HG02970 (cell line): ENCODE results near the gene HS6ST3.
"Not testable (repeated sequence)": the region's sequence is repeated elsewhere in the genome, so short reads cannot be mapped to it uniquely, and the experiment has no call there.

Experiments used
- ATAC-seq: cut with Tn5 transposase; IDR thresholded peaks from one replicate; pipeline ENCODE4 v1.9.1; 2021; ENCODE audit warnings: mild to moderate bottlenecking, moderate library complexity, moderate number of reproducible peaks; ENCODE audit not compliant: unreplicated experiment, low FRiP score

The HS6ST3 gene

DNA sequence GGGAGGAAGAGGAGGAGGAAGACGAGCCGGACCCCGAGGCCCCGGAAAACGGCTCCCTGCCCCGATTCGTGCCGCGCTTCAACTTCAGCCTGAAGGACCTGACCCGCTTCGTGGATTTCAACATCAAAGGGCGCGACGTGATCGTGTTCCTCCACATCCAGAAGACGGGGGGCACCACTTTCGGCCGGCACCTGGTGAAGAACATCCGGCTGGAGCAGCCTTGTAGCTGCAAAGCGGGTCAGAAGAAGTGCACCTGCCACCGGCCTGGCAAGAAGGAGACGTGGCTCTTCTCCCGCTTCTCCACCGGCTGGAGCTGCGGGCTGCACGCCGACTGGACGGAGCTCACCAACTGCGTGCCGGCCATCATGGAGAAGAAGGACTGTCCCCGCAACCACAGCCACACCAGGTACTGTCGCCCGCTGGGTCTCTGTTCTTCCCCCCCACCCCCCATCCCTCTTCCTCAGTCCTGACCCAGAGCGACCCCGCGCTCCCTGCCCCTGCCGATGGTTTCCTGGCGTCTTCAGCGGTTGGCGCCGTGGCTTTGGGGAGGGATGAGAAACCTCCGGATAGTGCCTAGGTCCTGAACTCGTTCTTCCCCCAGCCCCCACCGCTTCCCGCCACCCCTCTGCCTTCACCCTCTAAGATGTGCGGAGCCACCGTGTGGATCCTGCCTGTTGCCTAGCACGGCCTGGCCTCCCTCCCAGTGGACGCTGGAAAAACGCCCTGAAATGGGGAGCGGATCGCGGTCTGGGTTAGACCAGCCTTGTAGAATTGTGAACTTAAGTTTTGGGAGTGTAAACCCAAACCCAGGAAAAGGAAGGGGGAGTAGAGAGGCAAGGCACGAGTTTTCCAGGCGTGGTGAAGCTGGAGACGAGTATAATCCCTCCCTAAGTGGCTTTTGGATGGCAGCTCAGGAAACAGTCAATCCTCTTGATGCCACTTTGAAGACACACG, 1.5 kb downstream of the HS6ST3 start:
- ATAC-seq: no peak

DNA sequence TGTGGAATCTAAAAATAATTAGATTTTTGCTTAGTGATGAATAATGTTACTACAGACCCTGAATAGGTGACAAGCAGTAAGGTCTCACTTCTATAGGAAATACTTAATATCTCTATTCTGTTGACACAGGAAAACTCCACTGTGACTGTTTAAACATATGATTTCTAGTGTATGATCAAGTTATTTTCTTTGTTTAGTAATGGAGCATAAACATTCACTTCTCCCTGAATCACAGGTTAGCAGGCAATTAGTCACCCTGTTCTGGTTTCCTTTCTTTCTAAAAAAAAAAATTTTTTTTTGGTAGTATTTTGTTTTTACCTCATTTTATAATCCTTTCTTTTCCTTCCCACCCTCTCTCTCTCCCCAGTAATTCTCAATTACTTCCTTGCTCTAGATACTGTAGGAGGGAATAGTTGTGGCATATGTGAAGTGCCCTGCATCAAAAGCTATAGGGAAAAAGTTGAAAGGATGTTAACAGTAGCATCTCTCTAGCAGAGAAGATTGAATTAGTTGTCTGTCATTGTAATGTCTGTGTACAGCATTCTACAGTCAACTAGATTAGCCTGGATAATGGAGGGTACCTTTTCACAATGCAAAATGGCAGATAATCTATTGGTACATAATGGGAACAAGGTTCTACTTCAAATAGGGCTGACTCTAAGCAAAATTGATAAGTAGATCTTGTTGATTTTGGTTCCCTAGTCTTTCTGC, 3.5 kb downstream of the HS6ST3 start:
- no peak for ATAC-seq

DNA sequence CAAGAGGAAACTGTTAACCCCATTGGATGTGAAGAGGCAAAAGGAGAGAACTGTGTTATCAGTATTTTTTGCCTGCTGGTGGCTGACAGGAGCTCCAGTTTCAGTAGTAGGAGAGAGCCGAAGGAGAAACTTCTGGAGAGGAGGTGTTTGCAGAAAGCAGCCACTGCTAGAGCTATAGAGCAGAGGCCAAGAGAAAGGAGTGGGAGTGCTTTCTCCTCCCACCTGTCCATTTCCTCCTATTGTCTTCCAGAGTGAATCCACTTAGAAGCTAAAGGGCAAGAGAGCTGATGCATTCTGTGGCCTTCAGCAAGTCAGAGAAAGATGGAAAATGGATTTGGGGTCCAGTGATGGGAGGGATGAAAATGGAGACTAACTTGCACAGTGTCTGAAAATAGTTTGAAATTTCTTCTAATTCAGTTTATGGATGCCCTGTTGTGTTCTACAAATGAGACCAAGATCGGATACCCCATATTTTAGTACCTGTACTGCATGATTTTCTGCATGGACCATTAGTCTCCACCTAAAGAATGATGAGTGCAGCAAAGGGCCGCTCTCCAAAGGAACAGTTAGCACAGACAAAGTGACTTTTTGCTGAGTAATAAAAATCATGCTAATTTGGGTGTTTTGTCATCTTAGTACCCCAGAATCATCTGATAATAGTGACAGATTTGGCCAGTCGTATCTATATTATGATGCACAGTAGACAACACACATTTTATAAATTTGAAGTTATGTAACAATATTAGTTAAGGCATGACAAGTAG, 10.7 kb downstream of the HS6ST3 start:
- ATAC-seq: no peak

DNA sequence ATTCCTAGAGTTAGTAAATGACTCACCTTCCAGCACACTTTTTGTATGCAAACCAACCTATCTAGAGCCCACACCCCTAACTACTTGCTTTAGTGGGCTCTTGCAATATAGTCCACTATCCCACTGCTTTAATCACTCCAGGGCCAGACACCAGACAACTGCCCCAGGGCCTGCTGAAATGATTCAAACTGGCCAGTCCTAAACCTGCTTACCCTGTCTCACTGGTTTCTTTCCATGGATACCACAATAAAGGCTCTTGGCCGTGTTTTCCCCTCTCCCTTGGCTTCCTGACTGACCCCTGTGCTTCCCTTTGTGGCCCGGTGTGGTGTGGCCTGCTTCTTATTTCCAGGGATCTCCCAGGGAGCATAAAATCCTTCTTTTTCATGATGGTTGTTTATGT, 14.6 kb downstream of the HS6ST3 start:
- no peak for ATAC-seq

- ATAC-seq: not testable (repeated sequence)
Measured at GRCh38 chr13:96108072-96108471, 18.2 kb downstream of the HS6ST3 start.

DNA sequence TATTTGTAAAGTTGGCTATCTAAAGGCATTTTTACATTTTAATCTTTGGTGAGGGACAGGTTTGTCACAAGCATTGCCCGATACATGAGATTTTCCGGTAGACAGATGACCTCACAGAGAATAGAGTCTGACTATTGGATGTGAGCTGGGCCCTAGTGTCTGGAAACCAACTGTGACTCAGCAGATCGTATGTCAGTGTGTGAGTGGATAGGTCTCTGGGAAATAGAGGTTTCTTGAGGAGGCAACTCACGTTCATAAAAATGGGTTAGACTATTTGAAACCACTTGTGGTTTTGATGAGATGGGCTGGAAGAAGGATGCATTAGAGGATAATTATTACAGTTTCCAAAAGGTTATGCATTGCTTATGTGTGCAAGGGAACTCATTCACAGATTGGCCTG, 19.2 kb downstream of the HS6ST3 start:
- ATAC-seq: no peak

- no peak for ATAC-seq
Measured at GRCh38 chr13:96112936-96113335, 23.0 kb downstream of the HS6ST3 start.

DNA sequence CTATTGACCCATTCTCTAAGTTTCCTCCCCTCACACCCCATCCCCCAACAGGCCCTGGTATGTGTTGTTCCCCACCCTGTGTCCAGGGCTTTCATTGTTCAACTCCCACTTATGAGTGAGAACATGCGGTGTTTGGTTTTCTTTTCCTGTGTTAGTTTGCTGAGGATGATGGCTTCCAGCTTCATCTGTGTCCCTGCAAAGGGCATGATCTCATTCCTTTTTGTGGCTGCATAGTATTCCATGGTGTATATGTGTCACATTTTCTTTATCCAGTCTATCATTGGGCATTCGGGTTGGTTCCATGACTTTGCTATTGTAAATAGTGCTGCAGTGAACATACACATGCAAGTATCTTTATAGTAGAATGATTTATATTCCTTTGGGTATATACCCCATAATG, 25.5 kb downstream of the HS6ST3 start:
- not testable (repeated sequence) for ATAC-seq

DNA sequence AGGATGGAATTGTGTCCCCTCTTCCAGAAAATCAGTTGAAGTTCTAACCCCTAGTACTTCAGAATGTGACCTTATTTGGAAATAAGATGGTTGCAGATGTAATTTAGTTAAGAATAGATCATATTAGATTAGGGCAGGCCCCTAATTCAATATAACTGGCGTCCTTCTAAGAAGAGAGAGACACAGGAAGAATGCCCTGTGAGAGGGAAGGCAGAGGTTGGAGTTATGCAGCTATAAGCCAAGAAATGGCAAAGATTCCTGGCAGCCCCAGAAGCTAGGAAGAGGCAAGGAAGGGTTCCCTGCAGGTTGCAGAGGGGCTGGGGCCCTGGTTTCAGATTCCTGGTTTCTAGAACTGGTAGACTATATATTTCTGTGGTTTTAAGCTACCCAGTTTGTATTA, 30.0 kb downstream of the HS6ST3 start:
- ATAC-seq: no peak

DNA sequence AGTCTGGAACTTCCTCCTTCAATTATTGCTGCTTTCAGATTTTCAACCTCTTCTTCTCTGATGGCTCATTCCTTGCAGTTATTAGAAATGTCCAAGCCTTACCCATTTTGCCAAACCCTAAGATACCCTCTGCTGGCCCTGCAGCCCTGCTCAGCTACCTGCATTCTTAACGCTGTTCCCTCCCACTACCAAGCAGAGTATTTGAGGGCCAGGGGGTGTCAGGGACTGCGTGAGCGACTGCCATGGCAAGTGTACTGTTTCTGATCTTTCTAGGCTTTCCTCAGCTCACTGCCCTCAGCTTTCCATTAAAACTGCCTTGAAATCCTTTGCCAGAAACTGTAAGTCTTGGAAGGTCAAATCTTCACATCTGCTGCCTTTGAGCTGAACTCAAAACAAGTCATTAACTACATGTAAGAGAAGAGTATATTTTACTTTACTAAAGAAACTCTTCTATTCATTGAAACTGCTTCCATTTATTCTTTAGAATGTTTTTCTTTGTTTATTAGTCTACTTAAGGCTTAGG, 41.0 kb downstream of the HS6ST3 start:
- ATAC-seq: no peak

- no peak for ATAC-seq
Measured at GRCh38 chr13:96141032-96141431, 51.1 kb downstream of the HS6ST3 start.

GRCh38 chr13:96159725-96160124, 69.8 kb downstream of the HS6ST3 start:
- ATAC-seq: no peak

DNA sequence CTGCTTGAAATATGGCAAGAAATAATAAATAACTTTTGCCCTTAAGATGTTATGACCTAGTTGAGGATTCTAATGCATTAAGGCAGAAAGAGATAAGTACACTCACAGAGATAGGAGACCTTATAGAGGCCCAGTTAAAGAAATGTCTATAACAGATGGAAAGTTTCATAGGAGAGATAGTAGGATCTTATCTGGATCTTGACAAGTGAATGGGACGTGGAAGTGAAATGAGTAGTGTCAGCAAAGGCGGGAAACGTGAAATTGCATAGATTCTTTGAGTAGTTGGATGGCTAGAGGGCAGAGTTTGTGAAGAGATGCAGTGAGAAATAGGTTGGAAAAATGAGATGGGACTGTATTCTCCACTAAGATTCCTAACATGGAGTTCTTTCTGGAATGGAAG, 71.2 kb downstream of the HS6ST3 start:
- no peak for ATAC-seq

GRCh38 chr13:96165840-96166239, 75.9 kb downstream of the HS6ST3 start:
- ATAC-seq: no peak

DNA sequence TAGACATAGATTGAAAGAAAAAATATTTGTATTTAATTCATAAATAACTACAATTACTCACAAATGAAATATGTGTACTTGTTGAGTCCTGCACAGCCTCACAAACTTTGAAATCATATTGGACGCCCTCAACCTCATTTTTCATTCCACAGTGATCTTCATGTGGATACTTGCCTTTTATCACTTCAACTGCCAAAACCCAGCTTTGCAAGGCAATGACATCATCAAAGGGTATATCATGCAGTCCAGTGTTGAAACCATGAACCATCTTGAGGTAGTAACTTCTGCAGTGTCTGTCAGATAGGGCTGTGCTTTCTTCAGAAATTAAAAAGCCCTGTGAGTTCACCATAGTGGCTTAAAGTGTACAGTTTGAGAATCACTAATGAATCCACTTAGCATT, 82.2 kb downstream of the HS6ST3 start:
- ATAC-seq: no peak

- no peak for ATAC-seq
Measured at GRCh38 chr13:96178759-96179158, 88.9 kb downstream of the HS6ST3 start.

- ATAC-seq: no peak
Measured at GRCh38 chr13:96179309-96179708, 89.4 kb downstream of the HS6ST3 start.

DNA sequence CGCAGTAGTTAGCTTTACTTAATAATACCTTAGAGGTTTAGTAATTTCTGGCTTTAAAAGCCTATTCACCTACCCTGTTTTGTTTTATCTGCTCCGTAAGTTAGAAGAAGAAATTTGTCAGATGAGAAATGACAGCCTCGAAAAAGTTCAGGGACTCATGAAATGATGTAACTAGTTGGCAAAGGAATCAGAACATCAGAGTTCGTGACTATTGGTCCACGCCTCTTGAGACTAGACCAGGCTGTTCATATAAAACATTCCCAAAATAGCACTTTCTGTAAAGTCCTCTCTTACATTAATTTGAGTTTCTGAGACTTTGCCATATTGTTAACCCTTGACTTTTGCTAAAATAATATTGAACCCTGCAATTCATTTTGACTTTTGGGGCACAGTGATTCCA, 92.0 kb downstream of the HS6ST3 start:
- no peak for ATAC-seq

GRCh38 chr13:96185818-96186217, 95.9 kb downstream of the HS6ST3 start:
- no peak for ATAC-seq

DNA sequence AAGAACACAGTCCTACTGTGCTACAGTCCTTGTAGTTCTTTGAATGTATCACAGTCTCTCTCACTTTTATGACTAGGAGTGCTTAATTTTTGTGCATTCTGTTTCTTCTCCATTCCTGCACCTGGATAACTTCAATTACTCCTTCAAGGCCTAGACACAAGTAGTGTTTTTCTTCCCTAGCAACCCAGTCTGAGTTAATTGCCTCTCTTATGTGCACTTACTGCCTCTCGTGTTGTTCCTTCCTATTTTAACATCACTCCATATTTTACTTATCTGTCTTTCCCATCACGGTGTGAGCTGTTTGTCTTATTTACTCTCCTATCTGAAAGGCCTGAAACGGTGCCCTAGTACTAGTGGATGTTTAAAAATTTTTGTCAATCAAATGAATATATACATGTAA, 101.5 kb downstream of the HS6ST3 start:
- ATAC-seq: no peak
